Esophagus squamous epithelium (tissue), 4 donors: ENCODE measurements around the gene SNX10.

Experiments
- POLR2A ChIP-seq, 4 donors: fragments of 450-650 bp; IDR thresholded peaks; one replicate each; pipeline ENCODE4 v1.6.1; 2017; ENCODE audit warnings: antibody characterized with exemption in 4 of 4, mild to moderate bottlenecking in 4 of 4, moderate library complexity in 3 of 4
- TF ChIP-seq, protein P1 (sequence below), 6 experiments: fragments of 450-650 bp in 4 of 6; fragments of 200-600 bp in 2 of 6; sonication (generic) in 2 of 6; IDR thresholded peaks; one replicate each; pipeline ENCODE4 v1.5.1; 2016 to 2019; ENCODE audit warnings: antibody characterized with exemption in 6 of 6, mild to moderate bottlenecking in 4 of 6, moderate library complexity in 4 of 6

- TF ChIP-seq, protein P1, sequence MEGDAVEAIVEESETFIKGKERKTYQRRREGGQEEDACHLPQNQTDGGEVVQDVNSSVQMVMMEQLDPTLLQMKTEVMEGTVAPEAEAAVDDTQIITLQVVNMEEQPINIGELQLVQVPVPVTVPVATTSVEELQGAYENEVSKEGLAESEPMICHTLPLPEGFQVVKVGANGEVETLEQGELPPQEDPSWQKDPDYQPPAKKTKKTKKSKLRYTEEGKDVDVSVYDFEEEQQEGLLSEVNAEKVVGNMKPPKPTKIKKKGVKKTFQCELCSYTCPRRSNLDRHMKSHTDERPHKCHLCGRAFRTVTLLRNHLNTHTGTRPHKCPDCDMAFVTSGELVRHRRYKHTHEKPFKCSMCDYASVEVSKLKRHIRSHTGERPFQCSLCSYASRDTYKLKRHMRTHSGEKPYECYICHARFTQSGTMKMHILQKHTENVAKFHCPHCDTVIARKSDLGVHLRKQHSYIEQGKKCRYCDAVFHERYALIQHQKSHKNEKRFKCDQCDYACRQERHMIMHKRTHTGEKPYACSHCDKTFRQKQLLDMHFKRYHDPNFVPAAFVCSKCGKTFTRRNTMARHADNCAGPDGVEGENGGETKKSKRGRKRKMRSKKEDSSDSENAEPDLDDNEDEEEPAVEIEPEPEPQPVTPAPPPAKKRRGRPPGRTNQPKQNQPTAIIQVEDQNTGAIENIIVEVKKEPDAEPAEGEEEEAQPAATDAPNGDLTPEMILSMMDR (IDR thresholded peaks at IDR 0.05), result no peak
- TF ChIP-seq POLR2A (IDR thresholded peaks at IDR 0.05), result no peak
Observed at GRCh38 chr7:26372249-26372648, 80.6 kb downstream of the SNX10 start.
